ENCODE results near the gene NLRP9. TPM values are rescaled to one million over a fixed set of nuclear protein-coding genes. Genes with fewer than 3 reads are reported as not detected.

NLRP9 gene
- total and polyA plus RNA-seq, 2 of the 13 experiments (the other 11 are each of a cell fraction or from before 2014, with no cell fraction given), result not detected

GRCh38 chr19:55703790-55704215 lies 34.4 kb downstream of the NLRP9 start (continued):
- TF ChIP-seq ZNF274 (CRISPR knock-in tag; IDR thresholded peaks at IDR 0.05) (no peak), SNAI1 (CRISPR knock-in tag; IDR thresholded peaks at IDR 0.05; ENCODE audit: borderline replicate concordance) (no peak), RXRA (CRISPR knock-in tag; IDR thresholded peaks at IDR 0.05) (0 out of 2 replicates have a peak, but pooled peaks have one; percentile 19), FOXA1 (IDR thresholded peaks at IDR 0.05) (no peak), FOXA1 (CRISPR knock-in tag; IDR thresholded peaks at IDR 0.05) (no peak), ZSCAN21 (CRISPR knock-in tag; IDR thresholded peaks at IDR 0.05; ENCODE audit: borderline replicate concordance) (no peak), HOXA3 (CRISPR knock-in tag; IDR thresholded peaks at IDR 0.05) (peak; percentile 66), ZNF687 (CRISPR knock-in tag; IDR thresholded peaks at IDR 0.05) (peak; percentile 33; the same call in 1 of the 2 replicates), MTF2 (CRISPR knock-in tag; IDR thresholded peaks at IDR 0.05; ENCODE audit: borderline replicate concordance) (no peak), KDM2A (CRISPR knock-in tag; IDR thresholded peaks at IDR 0.05; ENCODE audit: borderline replicate concordance, low read depth) (no peak), ZNF263 (CRISPR knock-in tag; IDR thresholded peaks at IDR 0.05) (0 out of 2 replicates have a peak, but pooled peaks have one; percentile 15), ZSCAN9 (CRISPR knock-in tag; IDR thresholded peaks at IDR 0.05; ENCODE audit: borderline replicate concordance) (no peak), ZNF646 (CRISPR knock-in tag; IDR thresholded peaks at IDR 0.05) (no peak), ZBTB33 (CRISPR knock-in tag; IDR thresholded peaks at IDR 0.05) (peak; percentile 100), CERS6 (CRISPR knock-in tag; IDR thresholded peaks at IDR 0.05) (no peak), KLF11 (CRISPR knock-in tag; IDR thresholded peaks at IDR 0.05) (no peak), STAG1 (CRISPR knock-in tag; IDR thresholded peaks at IDR 0.05) (peak; percentile 41; the same call in 1 of the 2 replicates), MAX (IDR thresholded peaks at IDR 0.05) (0 out of 2 replicates have a peak, but pooled peaks have one; percentile 18)
